ENCODE data around the gene NMRK1.

NMRK1 gene

GRCh38 chr9:75054368-75055001, 33.5 kb downstream of the NMRK1 start:
- H3K27me3 ChIP-seq (replicated peaks): no peaks in the 10 kb centered on the region
- in situ Hi-C loops (cut with HindIII; ENCODE audit: low pct_ligation_motif_present, low sequenced_read_pairs): no loop called here
- H3K27ac ChIP-seq: no peak overlapping the region
- H3K36me3 ChIP-seq (replicated peaks): no peaks in the 10 kb centered on the region
- no peak for TF ChIP-seq CTCF (IDR thresholded peaks at IDR 0.05; ENCODE audit: low read depth, low read length, missing control alignments)
- H3K4me3 ChIP-seq (ENCODE audit: low read depth, low read length): no peak overlapping the region
- DNase-seq: no peak

DNA sequence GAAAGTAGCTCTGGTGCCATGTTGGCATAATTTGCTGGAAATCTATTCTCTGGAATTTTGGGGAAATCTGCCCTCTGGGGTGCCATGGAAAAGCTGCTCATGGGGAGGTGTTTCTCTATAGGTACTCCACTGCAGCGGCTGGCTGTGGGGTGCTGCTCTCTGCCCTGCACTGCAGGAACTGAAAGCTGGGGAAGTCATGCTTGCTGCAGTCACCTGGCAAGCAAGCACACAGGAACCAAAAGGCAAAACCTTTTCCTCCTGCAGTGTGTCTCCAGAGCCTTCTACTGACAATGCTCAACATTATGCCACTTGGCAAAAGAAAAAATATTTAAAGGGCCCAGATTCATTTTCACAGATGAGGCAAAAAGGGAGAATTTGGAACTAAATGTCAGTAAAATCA, 34.1 kb downstream of the NMRK1 start:
- no peaks in the 10 kb centered on the region for H3K36me3 ChIP-seq (replicated peaks)
- no peak overlapping the region for H3K4me3 ChIP-seq (ENCODE audit: low read depth, low read length)
- in situ Hi-C loops (cut with HindIII; ENCODE audit: low pct_ligation_motif_present, low sequenced_read_pairs): no loop called here
- H3K27ac ChIP-seq: no peak overlapping the region
- DNase-seq: no peak
- no peak for TF ChIP-seq CTCF (IDR thresholded peaks at IDR 0.05; ENCODE audit: low read depth, low read length, missing control alignments)
- no peaks in the 10 kb centered on the region for H3K27me3 ChIP-seq (replicated peaks)

DNA sequence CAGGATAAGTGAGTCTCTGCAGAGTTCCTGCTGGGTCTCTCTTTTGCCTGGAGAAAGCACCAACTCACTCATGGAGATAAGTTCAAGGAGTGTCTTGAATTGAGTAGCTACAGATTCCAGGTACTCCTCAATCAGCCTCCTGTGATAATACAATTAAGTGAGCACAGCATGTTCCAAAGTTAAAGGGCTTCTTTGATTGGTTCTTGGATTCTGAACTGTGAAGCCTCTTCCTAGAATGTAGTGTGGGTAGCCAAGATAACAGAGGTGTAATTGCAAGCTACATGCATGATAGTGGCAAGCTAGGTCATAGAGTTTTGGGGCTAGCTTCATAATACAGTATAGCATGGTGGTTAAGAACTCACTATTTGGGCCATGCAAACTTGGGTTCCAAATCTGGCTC, 36.7 kb downstream of the NMRK1 start:
- Histone ChIP-seq H3K4me3 (ENCODE audit: low read depth, low read length) (no peak overlapping the region), H3K36me3 (replicated peaks) (no peaks in the 10 kb centered on the region), H3K27ac (no peak overlapping the region), H3K27me3 (replicated peaks) (no peaks in the 10 kb centered on the region)
- DNase-seq: no peak
- TF ChIP-seq CTCF (IDR thresholded peaks at IDR 0.05; ENCODE audit: low read depth, low read length, missing control alignments): no peak
- in situ Hi-C loops (cut with HindIII; ENCODE audit: low pct_ligation_motif_present, low sequenced_read_pairs): no loop called here

GRCh38 chr9:75047506-75047905, 40.4 kb downstream of the NMRK1 start:
- TF ChIP-seq CTCF (IDR thresholded peaks at IDR 0.05; ENCODE audit: low read depth, low read length, missing control alignments): no peak
- Histone ChIP-seq H3K27ac (no peak overlapping the region), H3K27me3 (replicated peaks) (no peaks in the 10 kb centered on the region), H3K36me3 (replicated peaks) (no peaks in the 10 kb centered on the region), H3K4me3 (ENCODE audit: low read depth, low read length) (no peak overlapping the region)
- in situ Hi-C loops (cut with HindIII; ENCODE audit: low pct_ligation_motif_present, low sequenced_read_pairs): no loop called here
- DNase-seq: no peak

DNA sequence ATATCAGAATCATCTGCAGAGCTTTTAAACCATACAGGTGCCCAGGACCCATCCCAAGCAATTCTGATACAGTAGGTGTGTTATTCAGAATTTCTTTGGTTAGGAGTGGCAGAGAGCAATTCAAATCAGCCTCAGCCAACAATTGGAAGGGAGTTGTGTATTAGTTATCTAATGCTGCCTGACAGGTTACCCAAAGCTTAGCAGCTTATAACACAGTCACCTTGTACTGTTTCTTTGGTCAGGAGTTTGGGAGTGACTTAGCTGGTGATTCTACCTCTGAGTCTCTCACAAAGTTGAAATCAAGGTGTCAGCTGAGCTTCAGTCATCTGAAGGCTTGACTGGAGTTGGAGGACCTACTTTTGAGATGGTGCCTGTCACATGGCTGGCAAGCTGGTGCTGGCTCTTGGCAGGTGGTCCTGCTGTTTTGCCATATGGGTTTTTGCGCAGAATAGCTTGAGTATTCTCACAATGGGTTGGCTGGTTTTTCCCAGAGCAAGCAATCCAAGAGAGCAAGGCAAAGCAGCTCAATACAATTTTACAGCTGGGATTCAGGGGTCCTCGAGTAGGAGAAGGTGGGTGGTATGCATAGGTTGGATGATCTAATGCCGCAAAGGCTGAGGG, 41.1 kb downstream of the NMRK1 start:
- DNase-seq: no peak

More for the DNA sequence above, 41.1 kb downstream of the NMRK1 start:
- no peak for TF ChIP-seq CTCF (IDR thresholded peaks at IDR 0.05; ENCODE audit: low read depth, low read length, missing control alignments)
- in situ Hi-C loops (cut with HindIII; ENCODE audit: low pct_ligation_motif_present, low sequenced_read_pairs): no loop called here
- H3K4me3 ChIP-seq (ENCODE audit: low read depth, low read length): no peak overlapping the region
- no peaks in the 10 kb centered on the region for H3K36me3 ChIP-seq (replicated peaks)
- H3K27ac ChIP-seq: no peak overlapping the region
- no peaks in the 10 kb centered on the region for H3K27me3 ChIP-seq (replicated peaks)

All from brain microvascular endothelial cell (primary cell).